ENCODE data around the gene ENHO.

The ENHO gene

GRCh38 chr9:34552606-34552981 is 29.8 kb upstream of the ENHO start:
- H3K9me3 ChIP-seq (ENCODE audit: low read length) = no peaks in the 10 kb centered on the region
- H3K27me3 ChIP-seq (ENCODE audit: insufficient read depth, low read length) = no peaks in the 10 kb centered on the region
- H3K4me1 ChIP-seq (ENCODE audit: insufficient read depth, low read length) = peaks cover 3% of the 10 kb centered on the region
- no peak overlapping the region for H2AFZ ChIP-seq (ENCODE audit: low read depth, low read length)
- H3K4me3 ChIP-seq (ENCODE audit: low read length) = no peak overlapping the region
- peaks cover 57% of the 10 kb centered on the region for H3K36me3 ChIP-seq (ENCODE audit: insufficient read depth, low read length)

GRCh38 chr9:34551751-34552605 is 29.2 kb upstream of the ENHO start:
- Histone ChIP-seq H3K9me3 (ENCODE audit: low read length) (no peaks in the 10 kb centered on the region), H3K4me1 (ENCODE audit: insufficient read depth, low read length) (peaks cover 3% of the 10 kb centered on the region), H2AFZ (ENCODE audit: low read depth, low read length) (no peak overlapping the region), H3K36me3 (ENCODE audit: insufficient read depth, low read length) (peaks cover 52% of the 10 kb centered on the region), H3K4me3 (ENCODE audit: low read length) (no peak overlapping the region), H3K27me3 (ENCODE audit: insufficient read depth, low read length) (no peaks in the 10 kb centered on the region)

GRCh38 chr9:34550681-34551270 is 28.0 kb upstream of the ENHO start:
- Histone ChIP-seq H3K27me3 (ENCODE audit: insufficient read depth, low read length) (no peaks in the 10 kb centered on the region), H2AFZ (ENCODE audit: low read depth, low read length) (no peak overlapping the region), H3K4me3 (ENCODE audit: low read length) (no peak overlapping the region), H3K4me1 (ENCODE audit: insufficient read depth, low read length) (peaks cover 3% of the 10 kb centered on the region), H3K36me3 (ENCODE audit: insufficient read depth, low read length) (peaks cover 41% of the 10 kb centered on the region), H3K9me3 (ENCODE audit: low read length) (no peaks in the 10 kb centered on the region)

- Histone ChIP-seq H3K36me3 (ENCODE audit: insufficient read depth, low read length) (peaks cover 36% of the 10 kb centered on the region), H3K9me3 (ENCODE audit: low read length) (no peaks in the 10 kb centered on the region), H3K4me3 (ENCODE audit: low read length) (no peak overlapping the region), H3K27me3 (ENCODE audit: insufficient read depth, low read length) (no peaks in the 10 kb centered on the region), H3K4me1 (ENCODE audit: insufficient read depth, low read length) (peaks cover 3% of the 10 kb centered on the region), H2AFZ (ENCODE audit: low read depth, low read length) (no peak overlapping the region)
Observed at GRCh38 chr9:34550016-34550680, 27.4 kb upstream of the ENHO start.

- H3K4me3 ChIP-seq (ENCODE audit: low read length) = no peak overlapping the region
- H3K36me3 ChIP-seq (ENCODE audit: insufficient read depth, low read length) = peaks cover 29% of the 10 kb centered on the region
- H3K9me3 ChIP-seq (ENCODE audit: low read length) = no peaks in the 10 kb centered on the region
- H2AFZ ChIP-seq (ENCODE audit: low read depth, low read length) = no peak overlapping the region
- H3K27me3 ChIP-seq (ENCODE audit: insufficient read depth, low read length) = no peaks in the 10 kb centered on the region
- peaks cover 3% of the 10 kb centered on the region for H3K4me1 ChIP-seq (ENCODE audit: insufficient read depth, low read length)
Observed at GRCh38 chr9:34549407-34549732, 26.6 kb upstream of the ENHO start.

GRCh38 chr9:34547960-34548611 is 25.3 kb upstream of the ENHO start:
- H2AFZ ChIP-seq (ENCODE audit: low read depth, low read length) = no peak overlapping the region
- peaks cover 3% of the 10 kb centered on the region for H3K4me1 ChIP-seq (ENCODE audit: insufficient read depth, low read length)
- peaks cover 21% of the 10 kb centered on the region for H3K36me3 ChIP-seq (ENCODE audit: insufficient read depth, low read length)
- no peak overlapping the region for H3K4me3 ChIP-seq (ENCODE audit: low read length)
- H3K9me3 ChIP-seq (ENCODE audit: low read length) = no peaks in the 10 kb centered on the region
- no peaks in the 10 kb centered on the region for H3K27me3 ChIP-seq (ENCODE audit: insufficient read depth, low read length)

- H3K9me3 ChIP-seq (ENCODE audit: low read length) = no peaks in the 10 kb centered on the region
- H2AFZ ChIP-seq (ENCODE audit: low read depth, low read length) = no peak overlapping the region
- no peak overlapping the region for H3K4me3 ChIP-seq (ENCODE audit: low read length)
- H3K27me3 ChIP-seq (ENCODE audit: insufficient read depth, low read length) = no peaks in the 10 kb centered on the region
- peaks cover 3% of the 10 kb centered on the region for H3K4me1 ChIP-seq (ENCODE audit: insufficient read depth, low read length)
- peaks cover 12% of the 10 kb centered on the region for H3K36me3 ChIP-seq (ENCODE audit: insufficient read depth, low read length)
Observed at GRCh38 chr9:34546834-34547827, 24.3 kb upstream of the ENHO start.

GRCh38 chr9:34546102-34546833 is 23.5 kb upstream of the ENHO start:
- Histone ChIP-seq H3K36me3 (ENCODE audit: insufficient read depth, low read length) (peaks cover 5% of the 10 kb centered on the region), H3K4me1 (ENCODE audit: insufficient read depth, low read length) (peaks cover 3% of the 10 kb centered on the region), H3K27me3 (ENCODE audit: insufficient read depth, low read length) (no peaks in the 10 kb centered on the region), H3K9me3 (ENCODE audit: low read length) (no peaks in the 10 kb centered on the region), H3K4me3 (ENCODE audit: low read length) (no peak overlapping the region), H2AFZ (ENCODE audit: low read depth, low read length) (no peak overlapping the region)

- no peaks in the 10 kb centered on the region for H3K9me3 ChIP-seq (ENCODE audit: low read length)
- H2AFZ ChIP-seq (ENCODE audit: low read depth, low read length) = no peak overlapping the region
Observed at GRCh38 chr9:34545497-34545896, 22.7 kb upstream of the ENHO start.

GRCh38 chr9:34544035-34544434 is 21.2 kb upstream of the ENHO start:
- peaks cover 3% of the 10 kb centered on the region for H3K4me1 ChIP-seq (ENCODE audit: insufficient read depth, low read length)
- H3K36me3 ChIP-seq (ENCODE audit: insufficient read depth, low read length) = no peaks in the 10 kb centered on the region
- H2AFZ ChIP-seq (ENCODE audit: low read depth, low read length) = no peak overlapping the region
- no peak overlapping the region for H3K4me3 ChIP-seq (ENCODE audit: low read length)
- no peaks in the 10 kb centered on the region for H3K27me3 ChIP-seq (ENCODE audit: insufficient read depth, low read length)
- no peaks in the 10 kb centered on the region for H3K9me3 ChIP-seq (ENCODE audit: low read length)

More at GRCh38 chr9:34545497-34545896, 22.7 kb upstream of the ENHO start:
- Histone ChIP-seq H3K4me3 (ENCODE audit: low read length) (no peak overlapping the region), H3K27me3 (ENCODE audit: insufficient read depth, low read length) (no peaks in the 10 kb centered on the region), H3K4me1 (ENCODE audit: insufficient read depth, low read length) (peaks cover 3% of the 10 kb centered on the region), H3K36me3 (ENCODE audit: insufficient read depth, low read length) (no peaks in the 10 kb centered on the region)

GRCh38 chr9:34541540-34541939 is 18.8 kb upstream of the ENHO start:
- Histone ChIP-seq H3K36me3 (ENCODE audit: insufficient read depth, low read length) (no peaks in the 10 kb centered on the region), H3K27me3 (ENCODE audit: insufficient read depth, low read length) (no peaks in the 10 kb centered on the region), H3K4me3 (ENCODE audit: low read length) (no peak overlapping the region), H3K4me1 (ENCODE audit: insufficient read depth, low read length) (no peaks in the 10 kb centered on the region), H2AFZ (ENCODE audit: low read depth, low read length) (no peak overlapping the region), H3K9me3 (ENCODE audit: low read length) (no peaks in the 10 kb centered on the region)

GRCh38 chr9:34540827-34541226 is 18.0 kb upstream of the ENHO start:
- Histone ChIP-seq H3K9me3 (ENCODE audit: low read length) (no peaks in the 10 kb centered on the region), H3K27me3 (ENCODE audit: insufficient read depth, low read length) (no peaks in the 10 kb centered on the region), H2AFZ (ENCODE audit: low read depth, low read length) (no peak overlapping the region), H3K4me1 (ENCODE audit: insufficient read depth, low read length) (no peaks in the 10 kb centered on the region), H3K4me3 (ENCODE audit: low read length) (no peak overlapping the region), H3K36me3 (ENCODE audit: insufficient read depth, low read length) (no peaks in the 10 kb centered on the region)

All from neuron (in vitro differentiated cells).